Ishikawa (cell line): Measurements from ENCODE around the gene POC1B.

Source experiments
- CEBPB ChIP-seq: IDR thresholded peaks from 2 replicates; pipeline ENCODE4 v1.6.1; 2012
- CREB1 ChIP-seq: IDR thresholded peaks from 2 replicates; pipeline ENCODE4 v1.6.1; 2012; ENCODE audit warnings: low read depth

DNA sequence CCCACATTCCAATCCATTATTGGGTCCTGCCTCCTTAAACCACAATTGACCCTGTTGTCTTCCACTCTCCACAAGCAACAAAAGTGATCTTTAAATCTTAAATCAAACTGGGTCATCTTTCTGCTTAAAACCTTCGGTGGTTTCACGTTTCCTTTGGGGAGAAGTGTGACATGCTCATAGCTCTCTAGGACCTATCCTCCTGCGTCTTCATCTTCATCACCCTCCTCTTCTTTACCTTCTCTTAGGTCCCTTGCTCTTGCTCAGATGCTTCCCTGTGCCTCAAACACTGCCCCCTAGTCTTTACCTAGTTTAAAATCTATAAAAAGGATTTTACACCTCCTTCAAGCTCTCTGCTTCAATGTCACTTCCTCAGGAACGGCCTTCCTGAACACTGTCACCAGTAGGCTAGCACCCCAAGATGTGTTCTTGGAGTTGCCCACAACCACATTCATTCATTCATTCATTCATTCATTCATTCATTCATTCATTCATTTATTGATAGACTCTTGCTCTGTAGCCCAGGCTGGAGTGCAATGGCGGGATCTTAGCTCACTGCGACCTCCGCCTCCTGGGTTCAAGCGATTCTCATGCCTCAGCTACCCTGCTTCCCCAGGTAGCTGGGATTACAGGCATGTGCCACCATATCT lies 48.1 kb downstream of the POC1B start:
- TF ChIP-seq CREB1 (no peak), CEBPB (no peak)
